RKO (cell line): ENCODE data around the gene MVP.
"Not testable (repeated sequence)": the region's sequence is repeated elsewhere in the genome, so short reads cannot be mapped to it uniquely, and the experiment has no call there.

Experiments
- DNase-seq: peaks from one replicate; pipeline ENCODE4 v3.0.0-alpha.2; 2016; ENCODE audit warnings: low spot score

The MVP gene

GRCh38 chr16:29820271-29820701, at the start of gene MVP:
TSS of gene MVP (plus strand) at chr16:29820462. CDS start at chr16:29830550, 10,088 bp downstream.
- peak; percentile 70 for DNase-seq

DNA sequence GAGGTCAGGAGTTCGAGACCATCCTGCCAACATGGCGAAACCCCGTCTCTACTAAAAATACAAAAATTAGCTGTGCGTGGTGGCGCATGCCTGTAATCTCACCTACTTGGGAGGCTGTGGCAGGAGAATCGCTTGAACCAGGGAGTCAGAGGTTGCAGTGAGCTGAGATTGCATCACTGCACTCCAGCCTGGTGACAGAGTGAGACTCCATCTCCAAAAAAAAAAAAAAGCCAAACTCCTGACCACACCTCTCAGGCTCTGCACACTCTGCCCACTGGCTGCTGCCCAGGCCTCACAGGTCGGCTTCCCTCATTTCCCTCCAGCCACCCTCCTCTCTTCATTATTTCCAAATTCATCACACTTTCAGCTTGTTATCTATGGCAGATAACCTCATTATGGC, 47.9 kb upstream of the MVP start:
- not testable (repeated sequence) for DNase-seq

GRCh38 chr16:29774730-29775129, 45.5 kb upstream of the MVP start:
- DNase-seq, result no peak

DNA sequence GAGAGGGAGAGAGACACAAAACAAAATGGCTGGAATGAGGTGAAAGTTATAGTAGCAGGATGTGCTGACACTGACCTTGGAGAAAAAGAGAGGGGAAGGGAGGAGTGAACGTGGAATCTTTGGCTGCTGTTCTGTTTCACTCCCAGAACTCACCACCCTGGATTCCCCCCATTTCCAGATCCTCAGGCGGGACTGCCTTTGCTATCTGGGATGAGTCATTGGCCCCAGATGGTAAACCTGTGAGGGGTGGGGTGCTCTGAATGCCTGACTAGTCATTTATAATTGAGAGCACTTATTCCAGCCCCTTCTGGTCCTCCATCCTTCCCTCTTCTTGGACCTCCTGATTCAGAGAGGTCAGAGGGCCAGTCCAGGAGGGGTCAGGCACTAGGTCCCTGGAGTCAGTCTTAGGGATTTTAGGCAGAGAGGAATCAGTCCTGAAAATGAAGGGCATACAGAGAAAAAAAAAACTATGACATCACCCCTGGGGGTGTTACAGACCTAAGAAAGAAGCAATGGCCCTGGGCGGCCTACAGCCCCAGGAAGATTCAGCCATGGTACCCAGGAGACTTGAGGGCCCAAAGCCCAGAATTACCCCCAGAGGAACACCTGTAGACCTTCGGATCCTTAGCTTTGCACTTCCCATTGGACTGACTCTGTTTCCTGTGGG, 44.4 kb upstream of the MVP start:
- no peak for DNase-seq

GRCh38 chr16:29777576-29778350, 42.5 kb upstream of the MVP start, which contains the start of gene ZG16:
TSS of gene ZG16 (plus strand) at chr16:29778256. CDS start at chr16:29779267, 1,011 bp downstream.
- DNase-seq, result no peak

DNA sequence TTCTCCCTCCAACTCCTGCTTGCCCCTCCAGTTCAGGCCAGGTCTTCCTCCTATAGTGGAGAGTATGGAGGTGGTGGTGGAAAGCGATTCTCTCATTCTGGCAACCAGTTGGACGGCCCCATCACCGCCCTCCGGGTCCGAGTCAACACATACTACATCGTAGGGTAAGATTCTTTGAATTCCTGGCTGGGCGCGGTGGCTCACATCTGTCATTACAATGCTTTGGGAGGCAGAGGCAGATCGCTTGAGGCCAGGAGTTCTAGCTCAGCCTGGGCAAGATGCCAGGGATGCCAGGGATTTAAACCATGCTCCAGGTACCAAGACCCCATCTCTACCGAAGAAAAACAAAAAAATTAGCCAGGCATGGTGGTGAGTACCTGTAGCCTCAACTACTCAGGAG, 40.8 kb upstream of the MVP start:
- DNase-seq, result no peak

- not testable (repeated sequence) for DNase-seq
These were observed 36.9 kb upstream of the MVP start for GRCh38 chr16:29783094-29783953.

GRCh38 chr16:29784157-29784556, 36.1 kb upstream of the MVP start:
- DNase-seq, result no peak

DNA sequence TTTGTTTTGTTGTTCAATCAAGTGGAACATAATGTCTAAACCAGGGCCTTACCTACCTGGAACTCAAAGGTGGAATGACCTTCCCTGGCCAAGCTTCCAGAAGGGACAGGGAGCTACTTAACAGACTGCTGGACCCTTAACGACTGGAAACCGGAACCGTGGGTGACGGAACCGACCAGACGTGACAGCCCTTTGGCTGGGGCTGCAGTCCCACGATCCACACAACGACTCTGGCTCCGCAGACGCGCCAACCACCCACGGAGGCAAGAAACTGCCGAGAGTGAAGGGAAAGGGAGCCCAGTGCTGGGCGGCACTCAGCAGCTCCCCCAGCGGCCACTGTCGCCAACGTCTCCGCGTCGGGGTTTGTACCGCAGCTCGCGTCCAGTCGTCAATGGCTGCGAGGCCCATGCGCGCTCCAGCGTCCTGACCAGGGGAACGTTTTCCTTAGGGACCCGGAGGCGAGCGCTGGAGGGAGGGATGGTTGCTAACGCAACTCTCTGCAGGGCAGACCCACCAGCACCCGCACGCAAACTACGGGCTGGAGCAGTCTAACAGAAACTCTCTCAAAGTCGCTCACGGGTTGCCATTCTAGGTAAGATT, 35.3 kb upstream of the MVP start:
- no peak for DNase-seq

- DNase-seq, result not testable (repeated sequence)
These were observed 33.1 kb upstream of the MVP start for GRCh38 chr16:29787155-29787554.

GRCh38 chr16:29789775-29790182, 30.5 kb upstream of the MVP start:
- DNase-seq, result no peak

- DNase-seq, result peak; percentile 98
These were observed 29.9 kb upstream of the MVP start, which contains the start of gene KIF22 for GRCh38 chr16:29790183-29790948. TSS of gene KIF22 (plus strand) at chr16:29790751. CDS start at chr16:29790760, 9 bp downstream.

DNA sequence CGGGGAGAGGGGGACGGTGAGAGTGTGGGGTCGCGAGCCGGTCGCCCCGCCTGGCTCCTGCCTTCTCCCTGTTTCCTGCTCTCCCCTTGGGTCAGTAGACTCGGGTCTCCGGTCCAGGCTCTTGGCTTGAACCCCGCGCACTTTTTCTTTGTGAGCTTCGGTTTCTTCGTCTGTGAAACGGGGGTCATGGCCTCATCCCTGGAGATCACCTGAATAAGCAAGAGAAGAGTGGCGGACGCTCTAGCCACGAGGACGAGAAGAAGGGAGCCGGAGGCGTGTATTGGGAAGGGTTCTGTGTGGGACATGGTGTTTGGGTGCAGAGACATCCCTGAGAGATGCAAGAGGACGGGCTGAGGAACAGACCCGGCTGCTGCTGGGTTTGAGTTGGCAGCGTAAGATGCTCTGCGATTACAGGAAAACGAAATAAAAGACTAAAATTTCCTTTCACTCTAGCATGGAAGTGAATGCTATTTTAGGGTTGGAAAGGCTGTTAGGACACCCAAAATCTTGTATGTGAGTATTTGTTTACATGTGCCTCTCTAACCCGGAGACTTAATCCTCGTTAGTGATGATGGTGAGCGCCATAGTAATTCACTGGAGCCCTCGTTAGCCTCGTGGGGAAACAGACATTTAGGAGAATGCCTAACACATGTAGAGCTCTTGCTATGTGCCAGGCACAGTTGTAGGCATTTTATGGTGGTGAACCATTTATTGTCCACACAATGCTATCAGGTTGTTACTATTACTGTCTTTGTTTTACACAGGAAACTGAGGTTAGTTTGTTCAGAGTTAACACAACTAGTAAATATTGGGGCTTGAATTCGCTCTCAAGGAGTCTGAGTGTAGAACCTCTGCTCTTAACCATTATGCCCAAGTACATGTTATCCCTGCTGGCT, 29.1 kb upstream of the MVP start:
- DNase-seq, result peak; percentile 27

GRCh38 chr16:29791845-29792807, 28.1 kb upstream of the MVP start:
- DNase-seq, result peak; percentile 28

GRCh38 chr16:29793153-29793552, 27.1 kb upstream of the MVP start:
- DNase-seq, result not testable (repeated sequence)

DNA sequence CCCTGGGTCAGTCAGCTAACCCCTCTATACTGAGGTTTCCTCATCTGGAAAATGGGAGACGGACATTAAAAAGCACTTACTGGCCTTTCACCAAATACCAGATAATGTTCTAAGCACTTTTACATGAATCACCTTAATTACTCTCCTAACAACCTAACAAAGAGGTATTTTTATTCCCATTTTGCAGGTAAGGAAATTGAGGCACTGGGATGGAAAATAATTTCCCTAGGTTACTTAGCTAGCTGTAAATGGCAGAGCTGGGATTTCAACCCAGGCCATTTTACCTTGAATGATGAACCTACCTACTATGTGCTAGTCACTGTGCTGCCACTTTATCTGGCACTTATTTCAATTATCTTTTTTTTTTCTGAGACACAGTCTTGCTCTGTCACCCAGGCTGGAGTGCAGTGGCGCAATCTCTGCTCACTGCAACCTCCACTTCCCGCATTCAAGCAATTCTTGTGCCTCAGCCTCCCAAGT, 26.0 kb upstream of the MVP start:
- no peak for DNase-seq

DNA sequence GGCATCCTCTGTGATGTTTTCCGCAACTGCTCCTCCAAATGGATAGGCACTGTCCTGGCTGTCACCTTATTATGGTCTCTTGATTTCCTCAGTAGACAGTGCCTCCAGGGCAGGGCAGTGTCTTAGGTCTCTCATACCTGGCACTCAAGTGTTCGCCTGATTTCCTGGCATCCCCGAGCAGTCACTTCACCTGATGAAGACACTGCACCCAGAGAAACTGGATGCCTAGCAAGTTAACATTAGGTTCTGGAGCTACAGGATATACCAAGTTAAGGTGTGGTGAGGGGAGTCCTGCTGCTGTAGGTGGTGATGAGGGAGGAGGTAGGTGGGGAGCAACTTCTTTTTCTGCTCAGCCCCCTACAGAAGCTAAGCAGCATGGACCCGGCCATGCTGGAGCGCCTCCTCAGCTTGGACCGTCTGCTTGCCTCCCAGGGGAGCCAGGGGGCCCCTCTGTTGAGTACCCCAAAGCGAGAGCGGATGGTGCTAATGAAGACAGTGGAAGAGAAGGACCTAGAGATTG, 17.8 kb upstream of the MVP start:
- DNase-seq, result no peak

DNA sequence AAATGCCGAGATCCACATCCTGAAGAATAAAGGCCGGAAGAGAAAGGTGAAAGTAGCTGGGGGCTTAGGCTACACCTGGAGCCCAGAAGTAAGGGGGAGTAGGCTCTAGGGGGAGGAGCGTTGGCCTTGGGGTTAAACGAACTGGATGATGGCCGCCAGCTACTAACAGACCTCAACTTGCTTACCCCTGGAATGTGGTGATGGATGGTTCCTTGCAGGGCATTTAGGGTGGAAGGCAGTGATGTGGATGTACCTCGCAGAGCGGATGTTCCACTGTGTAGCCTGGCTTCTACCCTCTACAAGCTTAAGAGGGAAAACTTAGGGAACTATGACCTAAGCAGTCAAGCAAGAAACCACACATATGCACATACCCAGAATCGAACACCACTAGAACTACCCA, 16.2 kb upstream of the MVP start:
- no peak for DNase-seq
